ENCODE data around the gene OR2T11. TPM values are rescaled to one million over a fixed set of nuclear protein-coding genes. Genes with fewer than 3 reads are reported as not detected.

OR2T11 gene
- total RNA-seq, 1 experiment from 2014 or later: not detected

- no peak overlapping the region for H2BK5ac ChIP-seq (ENCODE audit: insufficient read length, low read length)
- no peak overlapping the region for H3K14ac ChIP-seq (ENCODE audit: insufficient read depth, low read length)
- no peaks in the 10 kb centered on the region for H3K79me2 ChIP-seq (ENCODE audit: insufficient read depth, low read length)
- H4K8ac ChIP-seq (replicated peaks; ENCODE audit: insufficient read length, low read depth, low read length): no peak overlapping the region
- no peak for TF ChIP-seq CTCF (conservative IDR thresholded peaks at IDR 0.05)
- H3K23ac ChIP-seq (ENCODE audit: insufficient read length, low read depth, low read length): no peak overlapping the region
- Mint-ChIP-seq H3K4me1 (no peaks in the 10 kb centered on the region), H3K27ac (no peak overlapping the region), H3K4me3 (no peak overlapping the region), H3K9me3 (peaks cover 79 to 85% of the 10 kb centered on the region in 2 experiments), H3K27me3 (ENCODE audit: low read depth) (no peaks in the 10 kb centered on the region; the same call in 1 of the 2 replicates), H3K36me3 (ENCODE audit: insufficient read depth in 1 of 3, low read depth in 3 of 3) (peaks cover 2 to 25% (median 6%) of the 10 kb centered on the region in 3 experiments; a peak in 4 of 7 replicates)
- H3T11ph ChIP-seq (ENCODE audit: low read length): no peak overlapping the region
- no peaks in the 10 kb centered on the region for H3K4me1 ChIP-seq (ENCODE audit: insufficient read depth, low read length)
- H3K9me3 ChIP-seq (ENCODE audit: control insufficient read depth, low read depth, low read length): peaks cover 53% of the 10 kb centered on the region
- H2BK20ac ChIP-seq (ENCODE audit: low read depth, low read length, poor library complexity, severe bottlenecking): no peak overlapping the region
- H2BK12ac ChIP-seq (ENCODE audit: insufficient read length, low read depth, low read length): no peak overlapping the region
- no peak overlapping the region for H3K4me2 ChIP-seq (ENCODE audit: insufficient read depth, insufficient read length, low read length)
- H3K18ac ChIP-seq (ENCODE audit: insufficient read length, low read depth, low read length): no peak overlapping the region
- H2BK15ac ChIP-seq (ENCODE audit: low read depth, low read length): no peak overlapping the region
- no peak overlapping the region for H3K4ac ChIP-seq (ENCODE audit: low read depth, low read length)
- no peak overlapping the region for H2AK5ac ChIP-seq (ENCODE audit: insufficient read length, low read length)
- no peak overlapping the region for H2AFZ ChIP-seq (ENCODE audit: low read length)
- no peaks in the 10 kb centered on the region for H3K27me3 ChIP-seq (ENCODE audit: insufficient read depth, low read length)
- no peak overlapping the region for H3K9ac ChIP-seq (ENCODE audit: extremely low read depth, insufficient read length, low read length)
- no peaks in the 10 kb centered on the region for H3K23me2 ChIP-seq (ENCODE audit: insufficient read length, low read depth, low read length, poor library complexity, severe bottlenecking)
- no peak overlapping the region for H4K5ac ChIP-seq (ENCODE audit: insufficient read length, low read depth, low read length)
- no peak for DNase-seq
- H3K27ac ChIP-seq (ENCODE audit: insufficient read length, low read depth, low read length): no peak overlapping the region
- H3K56ac ChIP-seq (ENCODE audit: insufficient read length, low read depth, low read length): no peak overlapping the region
- H4K91ac ChIP-seq (ENCODE audit: insufficient read length, low read depth, low read length): no peak overlapping the region
- WGBS (ENCODE audit: extremely low coverage, insufficient read length, low lambda C conversion rate): no CpG with 5 or more reads among the region's 17 CpGs
- H2BK120ac ChIP-seq (ENCODE audit: low read depth, low read length, poor library complexity, severe bottlenecking): no peak overlapping the region
- H3K79me1 ChIP-seq (ENCODE audit: insufficient read depth, low read depth, low read length, poor library complexity, severe bottlenecking): no peaks in the 10 kb centered on the region
- H4K20me1 ChIP-seq (ENCODE audit: control insufficient read depth, insufficient read depth, insufficient read length): no peaks in the 10 kb centered on the region
Measured at GRCh38 chr1:248590055-248590454, 44.8 kb downstream of the OR2T11 start.
